Nephron (organoid): Measurements from ENCODE around the gene MRPL22.

ENCODE experiments used
- H3K27ac Mint-ChIP-seq, 3 experiments: 2 replicates each; pipeline ENCODE4 v1.8.0; 2020; ENCODE audit warnings: mixed read lengths in 3 of 3, mild to moderate bottlenecking in 2 of 3, moderate library complexity in 1 of 3
- H3K27me3 Mint-ChIP-seq: 2 replicates; pipeline ENCODE4 v1.8.0; 2021; ENCODE audit warnings: low read depth, mild to moderate bottlenecking, moderate library complexity, mixed read lengths
- H3K36me3 Mint-ChIP-seq: 2 replicates; pipeline ENCODE4 v1.8.0; 2020; ENCODE audit warnings: low read depth, mixed read lengths
- H3K4me1 Mint-ChIP-seq: 2 replicates; pipeline ENCODE4 v1.8.0; 2020; ENCODE audit warnings: mixed read lengths
- H3K4me3 Mint-ChIP-seq, 3 experiments: 2 replicates each; pipeline ENCODE4 v1.8.0; 2020; ENCODE audit warnings: mild to moderate bottlenecking in 3 of 3, mixed read lengths in 3 of 3, moderate library complexity in 2 of 3
- H3K9me3 Mint-ChIP-seq: 2 replicates; pipeline ENCODE4 v1.8.0; 2020; ENCODE audit warnings: mixed read lengths
- CTCF ChIP-seq, 3 experiments: fragments of 200-600 bp; sonication (generic); IDR thresholded peaks; one replicate each; pipeline ENCODE4 v1.5.0; 2021; ENCODE audit warnings: antibody characterized with exemption in 3 of 3; ENCODE audit not compliant: unreplicated experiment in 3 of 3

The MRPL22 gene

DNA sequence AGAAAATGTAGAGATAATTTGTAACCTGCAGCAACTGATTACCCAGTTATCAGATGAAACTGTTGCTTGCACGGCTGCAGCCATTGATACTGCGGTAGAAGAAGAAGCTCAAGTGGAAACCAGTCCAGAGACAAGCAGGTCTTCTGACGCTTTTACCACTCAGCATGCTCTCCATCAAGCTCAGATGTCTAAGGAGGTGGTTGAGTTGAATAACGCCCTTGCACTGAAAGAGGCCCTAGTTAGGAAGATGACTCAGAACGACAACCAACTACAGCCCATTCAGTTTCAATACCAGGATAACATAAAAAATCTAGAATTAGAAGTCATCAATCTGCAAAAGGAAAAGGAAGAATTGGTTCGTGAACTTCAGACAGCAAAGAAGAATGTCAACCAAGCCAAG lies 74.4 kb downstream of the MRPL22 start:
- no peaks in the 10 kb centered on the region for H3K4me1 Mint-ChIP-seq
- no peak overlapping the region for H3K27ac Mint-ChIP-seq
- no peaks in the 10 kb centered on the region for H3K36me3 Mint-ChIP-seq
- H3K27me3 Mint-ChIP-seq = peaks cover 14% of the 10 kb centered on the region
- H3K9me3 Mint-ChIP-seq = peaks cover 10% of the 10 kb centered on the region
- H3K4me3 Mint-ChIP-seq = no peak overlapping the region
- TF ChIP-seq CTCF (IDR thresholded peaks at IDR 0.05; ENCODE audit: unreplicated experiment in 3 of 3) = no peak

DNA sequence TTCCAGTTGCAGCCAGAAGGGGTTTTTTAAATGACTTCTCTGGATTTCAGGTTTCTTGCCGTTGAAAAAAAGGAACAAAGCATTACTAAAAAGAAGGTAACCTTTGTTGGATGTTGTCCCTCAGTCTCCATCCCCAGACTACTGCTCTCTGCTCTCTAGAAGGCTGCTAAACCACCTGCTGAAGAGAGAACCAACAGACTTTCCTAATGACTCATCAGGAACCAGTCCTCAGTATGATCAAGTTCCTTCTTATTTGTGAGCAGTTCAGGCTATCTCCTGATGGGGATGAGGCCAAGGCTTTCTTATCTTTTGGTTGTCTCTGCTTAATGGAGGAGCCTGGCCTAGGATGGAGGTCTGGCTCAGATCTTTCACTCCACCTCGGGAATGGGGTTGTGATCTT lies 76.7 kb downstream of the MRPL22 start:
- no peaks in the 10 kb centered on the region for H3K36me3 Mint-ChIP-seq
- no peak overlapping the region for H3K4me3 Mint-ChIP-seq
- peaks cover 14% of the 10 kb centered on the region for H3K27me3 Mint-ChIP-seq
- no peaks in the 10 kb centered on the region for H3K4me1 Mint-ChIP-seq
- peaks cover 10% of the 10 kb centered on the region for H3K9me3 Mint-ChIP-seq
- H3K27ac Mint-ChIP-seq = no peak overlapping the region
- no peak for TF ChIP-seq CTCF (IDR thresholded peaks at IDR 0.05; ENCODE audit: unreplicated experiment in 3 of 3)
